K562 (cell line): Measurements from ENCODE around the gene ZNF407. TPM values are rescaled to one million over a fixed set of nuclear protein-coding genes. Genes with fewer than 3 reads are reported as not detected.

Experiments
- ATAC-seq: fragments of 200-7000 bp; cut with Tn5 transposase; 3 replicates; pipeline ENCODE4 v1.9.1; 2020; ENCODE audit warnings: moderate library complexity
- BruUV-seq: library from RNA; stranded (reverse); fragments of 400-500 nt; replicated peaks from 2 replicates; lab custom pipeline; 2021; lab: Mats Ljungman, UMichigan
- CTCF ChIA-PET: fragments of 300-600 bp; formaldehyde crosslinking; extraction: SDS; loops from one replicate; lab custom pipeline; 2021; ENCODE audit warnings: low intra/inter-chr PET ratio; lab: Yijun Ruan, JAX
- POLR2A ChIA-PET: fragments of 300-600, 350-650 bp; sonication (Branson Sonifier 250); formaldehyde crosslinking; extraction: SDS; loops from one replicate; lab custom pipeline; 2021; ENCODE audit warnings: antibody characterized with exemption, inconsistent platforms; lab: Yijun Ruan, JAX
- DNase-seq, 4 experiments: peaks; one replicate each; pipeline versions ENCODE4 v3.0.0 to v3.0.0-alpha.2; 2011 to 2018; ENCODE audit warnings: low spot score in 3 of 4, mixed read lengths in 3 of 4; ENCODE audit errors: extremely low read depth in 1 of 4
- FAIRE-seq: peaks from 2 replicates; lab custom pipeline; 2011; peaks lifted over from hg19 to GRCh38; lab: Jason Lieb, UNC
- H2AFZ ChIP-seq: 2 replicates; pipeline ENCODE4 v1.6.0; 2011; ENCODE audit warnings: low read depth, low read length, control low read depth, inconsistent platforms
- H3K27ac ChIP-seq: fragments of 200-600 bp; 3 replicates; pipeline ENCODE4 v1.8.0; 2011; ENCODE audit warnings: low read depth, mild to moderate bottlenecking, control low read depth, inconsistent platforms, low read length, moderate library complexity, mixed read lengths; ENCODE audit errors: extremely low read depth
- H3K27me3 ChIP-seq, 2 experiments: fragments of 300-600 bp in 1 of 2; 2 replicates in 1 of 2; 3 replicates in 1 of 2; pipeline versions ENCODE4 v1.6.0 to v1.8.0; 2011; ENCODE audit warnings: inconsistent platforms in 2 of 2, low read length in 2 of 2, mild to moderate bottlenecking in 1 of 2, mixed read lengths in 1 of 2, moderate library complexity in 1 of 2; ENCODE audit not compliant: control insufficient read depth in 2 of 2, insufficient read depth in 2 of 2
- H3K36me3 ChIP-seq: fragments of 300-600 bp; 3 replicates; pipeline ENCODE4 v1.8.0; 2011; ENCODE audit warnings: mild to moderate bottlenecking, low read length, inconsistent platforms; ENCODE audit not compliant: control insufficient read depth, insufficient read depth
- H3K4me1 ChIP-seq, 2 experiments: fragments of 200-600 bp in 1 of 2; replicated peaks in 1 of 2; 2 replicates in 1 of 2; 3 replicates in 1 of 2; pipeline versions ENCODE4 v1.5.1 to v1.8.0; 2011; ENCODE audit warnings: inconsistent platforms in 2 of 2, low read length in 2 of 2, mild to moderate bottlenecking in 1 of 2, mixed read lengths in 1 of 2, moderate library complexity in 1 of 2; ENCODE audit not compliant: control insufficient read depth in 2 of 2, insufficient read depth in 2 of 2
- H3K4me2 ChIP-seq: 2 replicates; pipeline ENCODE4 v1.6.1; 2011; ENCODE audit warnings: low read length, control low read depth, inconsistent platforms, mixed read lengths; ENCODE audit not compliant: insufficient read depth
- H3K4me3 ChIP-seq: fragments of 200-600 bp; sonication (generic), shearing (Covaris generic); 2 replicates; pipeline ENCODE4 v1.5.1; 2016; ENCODE audit warnings: control low read depth, inconsistent platforms
- H3K79me2 ChIP-seq: fragments of 200-600 bp; 3 replicates; pipeline ENCODE4 v1.8.0; 2011; ENCODE audit warnings: low read length, inconsistent platforms; ENCODE audit not compliant: control insufficient read depth, insufficient read depth
- H3K9ac ChIP-seq, 2 experiments: 2 replicates each; pipeline versions ENCODE4 v1.6.0 to v1.6.1; 2011; ENCODE audit warnings: low read depth in 2 of 2, low read length in 2 of 2, control low read depth in 1 of 2, inconsistent platforms in 1 of 2, mild to moderate bottlenecking in 1 of 2, mixed read lengths in 1 of 2; ENCODE audit not compliant: insufficient read depth in 1 of 2
- H3K9me1 ChIP-seq: one replicate; pipeline ENCODE4 v1.6.0; 2011; ENCODE audit warnings: inconsistent platforms, mild to moderate bottlenecking, low read length, moderate library complexity; ENCODE audit not compliant: control insufficient read depth, insufficient read depth
- H3K9me3 ChIP-seq: replicated peaks from 2 replicates; pipeline ENCODE4 v1.5.1; 2011; ENCODE audit warnings: low read depth, low read length, inconsistent platforms; ENCODE audit not compliant: control insufficient read depth, insufficient read depth
- H4K20me1 ChIP-seq: replicated peaks from 2 replicates; pipeline ENCODE4 v1.6.1; 2011; ENCODE audit warnings: low read length, inconsistent platforms, mixed read lengths; ENCODE audit not compliant: control insufficient read depth, insufficient read depth
- WGBS: fragments of 100-300 bp; shearing (Covaris generic); methylation state at CpG from one replicate; pipeline ENCODE4 v1.1.6; 2016; ENCODE audit warnings: low coverage, mixed read lengths; ENCODE audit not compliant: insufficient coverage; ENCODE audit errors: missing lambda C conversion rate; 5-methylcytosine and 5-hydroxymethylcytosine counted together
- in situ Hi-C: fragments of 300-500 bp; cut with MboI; formaldehyde crosslinking; loops from 4 replicates; pipeline ENCODE4 v1.15.0; 2018; ENCODE audit warnings: inconsistent platforms, mixed read lengths
- intact Hi-C: fragments of 100-400 bp; cut with micrococcal nuclease; formaldehyde crosslinking; loops from 2 replicates; pipeline ENCODE4 v1.14.2; 2022
- polyA plus RNA-seq, 8 experiments: library from polyadenylated mRNA; depleted of rRNA in 4 of 8; stranded (reverse) in 5 of 8; unstranded in 3 of 8; fragments of >200 nt; fragmentation: Nextera tagmentation in 2 of 8; fragmentation: Illumina TruSeq in 1 of 8; extraction: Ambion mirVana in 2 of 8; extraction: Trizol in 1 of 8; gene quantifications; 2 replicates each; pipeline versions ENCODE4 v1.2.1 to v1.2.3, GENCODE V29; 2011 to 2014; ENCODE audit warnings: inconsistent platforms in 1 of 8, missing spikeins in 1 of 8
- total RNA-seq, 7 experiments: library from RNA; depleted of rRNA in 6 of 7; stranded (reverse); fragments of >200 nt in 6 of 7; fragmentation: Illumina TruSeq in 2 of 7; extraction: Trizol in 2 of 7; gene quantifications; 2 replicates each; pipeline versions ENCODE4 v1.2.1 to v1.2.3, GENCODE V29; 2011 to 2021; ENCODE audit warnings: low replicate concordance in 1 of 7
- TF ChIP-seq, protein P1 (sequence below): sonication (generic); formaldehyde crosslinking; IDR thresholded peaks from 2 replicates; pipeline ENCODE4 v1.8.0; 2022; ENCODE audit warnings: mild to moderate bottlenecking, missing genetic modification reagents
- TF ChIP-seq, protein P2 (sequence below): fragments of 450-650 bp; IDR thresholded peaks from 2 replicates; pipeline ENCODE4 v1.6.1; 2017; ENCODE audit warnings: antibody characterized with exemption

ZNF407 gene
- total and polyA plus RNA-seq, 9 of the 15 experiments (the other 6 are each of a cell fraction or from before 2014, with no cell fraction given), result 0.21 to 5.4 (median 2.3) TPM

DNA sequence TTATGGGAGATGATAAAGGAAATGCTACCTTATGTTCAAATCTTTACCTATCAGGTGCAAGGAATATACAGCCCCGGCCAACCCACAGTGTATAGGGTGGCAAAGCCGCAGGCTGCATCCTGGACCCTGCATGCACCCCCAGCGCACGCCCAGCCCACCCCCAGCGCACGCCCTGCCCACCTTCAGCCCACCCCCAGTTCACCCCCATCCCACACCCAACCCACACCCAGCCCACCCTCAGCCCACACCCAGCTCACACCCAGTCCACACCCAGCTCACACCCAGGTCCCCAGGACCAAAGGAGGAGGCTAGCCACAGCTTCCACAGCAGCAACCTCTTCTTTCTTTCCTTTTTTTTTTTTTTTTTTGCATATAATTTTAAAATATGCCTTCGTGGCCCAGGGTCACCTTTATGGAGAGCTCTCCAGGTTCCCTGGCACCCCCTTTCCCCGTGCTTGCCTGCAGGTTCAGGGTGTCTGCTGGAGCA, 490.4 kb downstream of the ZNF407 start:
- H3K27ac ChIP-seq, result no peak overlapping the region
- intact Hi-C loops, result no loop called here
- peaks cover 0 to 10% of the 10 kb centered on the region in 2 experiments; a peak in 2 of 5 replicates for H3K4me1 ChIP-seq
- peaks cover 2% of the 10 kb centered on the region; the same call in 1 of the 2 replicates for H3K9me3 ChIP-seq
- FAIRE-seq, result no peak
- no peak overlapping the region for H2AFZ ChIP-seq
- no peak for DNase-seq
- H3K27me3 ChIP-seq, result peaks cover 0 to 18% of the 10 kb centered on the region in 2 experiments; a peak in 2 of 5 replicates
- H3K4me3 ChIP-seq, result no peak overlapping the region
- no peak for ATAC-seq
- TF ChIP-seq, protein P1, sequence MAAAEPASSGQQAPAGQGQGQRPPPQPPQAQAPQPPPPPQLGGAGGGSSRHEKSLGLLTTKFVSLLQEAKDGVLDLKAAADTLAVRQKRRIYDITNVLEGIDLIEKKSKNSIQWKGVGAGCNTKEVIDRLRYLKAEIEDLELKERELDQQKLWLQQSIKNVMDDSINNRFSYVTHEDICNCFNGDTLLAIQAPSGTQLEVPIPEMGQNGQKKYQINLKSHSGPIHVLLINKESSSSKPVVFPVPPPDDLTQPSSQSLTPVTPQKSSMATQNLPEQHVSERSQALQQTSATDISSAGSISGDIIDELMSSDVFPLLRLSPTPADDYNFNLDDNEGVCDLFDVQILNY (CRISPR knock-in tag), result no peak
- TF ChIP-seq, protein P2, sequence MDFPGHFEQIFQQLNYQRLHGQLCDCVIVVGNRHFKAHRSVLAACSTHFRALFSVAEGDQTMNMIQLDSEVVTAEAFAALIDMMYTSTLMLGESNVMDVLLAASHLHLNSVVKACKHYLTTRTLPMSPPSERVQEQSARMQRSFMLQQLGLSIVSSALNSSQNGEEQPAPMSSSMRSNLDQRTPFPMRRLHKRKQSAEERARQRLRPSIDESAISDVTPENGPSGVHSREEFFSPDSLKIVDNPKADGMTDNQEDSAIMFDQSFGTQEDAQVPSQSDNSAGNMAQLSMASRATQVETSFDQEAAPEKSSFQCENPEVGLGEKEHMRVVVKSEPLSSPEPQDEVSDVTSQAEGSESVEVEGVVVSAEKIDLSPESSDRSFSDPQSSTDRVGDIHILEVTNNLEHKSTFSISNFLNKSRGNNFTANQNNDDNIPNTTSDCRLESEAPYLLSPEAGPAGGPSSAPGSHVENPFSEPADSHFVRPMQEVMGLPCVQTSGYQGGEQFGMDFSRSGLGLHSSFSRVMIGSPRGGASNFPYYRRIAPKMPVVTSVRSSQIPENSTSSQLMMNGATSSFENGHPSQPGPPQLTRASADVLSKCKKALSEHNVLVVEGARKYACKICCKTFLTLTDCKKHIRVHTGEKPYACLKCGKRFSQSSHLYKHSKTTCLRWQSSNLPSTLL, result no peak
- POLR2A ChIA-PET, result no interaction called here
- WGBS, result 0% methylated on average over 2 of the region's 8 CpGs
- H3K9ac ChIP-seq, result no peak overlapping the region
- H3K36me3 ChIP-seq, result no peaks in the 10 kb centered on the region
- CTCF ChIA-PET, result no interaction called here
- no peaks in the 10 kb centered on the region for H3K79me2 ChIP-seq
- H3K9me1 ChIP-seq, result no peaks in the 10 kb centered on the region
- no peak overlapping the region for H3K4me2 ChIP-seq
- H4K20me1 ChIP-seq, result no peaks in the 10 kb centered on the region
- BruUV-seq, result no TSS peak
- in situ Hi-C loops, result no loop called here
